HG02885 (cell line): ENCODE results near the gene ACAD9.
"Not testable (repeated sequence)": the region's sequence is repeated elsewhere in the genome, so short reads cannot be mapped to it uniquely, and the experiment has no call there.

ENCODE experiments used
- ATAC-seq: cut with Tn5 transposase; IDR thresholded peaks from one replicate; pipeline ENCODE4 v1.9.1; 2021; ENCODE audit warnings: mild to moderate bottlenecking; ENCODE audit not compliant: unreplicated experiment, poor library complexity

ACAD9 gene

GRCh38 chr3:128879125-128879969 lies at the start of gene ACAD9:
Gene ACAD9, plus strand, starts transcription at chr3:128879620. Its CDS starts 72 bp downstream, at chr3:128879692.
- peak; percentile 92 for ATAC-seq

GRCh38 chr3:128829925-128830625 lies 49.3 kb upstream of the ACAD9 start:
- not testable (repeated sequence) for ATAC-seq

- ATAC-seq, result not testable (repeated sequence)
These were observed 48.7 kb upstream of the ACAD9 start for GRCh38 chr3:128830762-128831161.

- ATAC-seq, result not testable (repeated sequence)
These were observed 46.4 kb upstream of the ACAD9 start for GRCh38 chr3:128832979-128833378.

- ATAC-seq, result no peak
These were observed 44.3 kb upstream of the ACAD9 start for GRCh38 chr3:128835096-128835495.

GRCh38 chr3:128841926-128842920 lies 37.2 kb upstream of the ACAD9 start:
- ATAC-seq, result no peak

- ATAC-seq, result no peak
These were observed 34.9 kb upstream of the ACAD9 start for GRCh38 chr3:128844502-128844901.

GRCh38 chr3:128845119-128845777 lies 34.2 kb upstream of the ACAD9 start:
- no peak for ATAC-seq

GRCh38 chr3:128845778-128846485 lies 33.5 kb upstream of the ACAD9 start:
- ATAC-seq, result peak; percentile 87

GRCh38 chr3:128846486-128846891 lies 32.9 kb upstream of the ACAD9 start:
- ATAC-seq, result no peak

GRCh38 chr3:128847666-128848370 lies 31.6 kb upstream of the ACAD9 start:
- no peak for ATAC-seq

GRCh38 chr3:128848936-128849335 lies 30.5 kb upstream of the ACAD9 start:
- ATAC-seq, result no peak

GRCh38 chr3:128849911-128850455 lies 29.4 kb upstream of the ACAD9 start:
- no peak for ATAC-seq

GRCh38 chr3:128850544-128850943 lies 28.9 kb upstream of the ACAD9 start:
- no peak for ATAC-seq

- no peak for ATAC-seq
These were observed 27.8 kb upstream of the ACAD9 start for GRCh38 chr3:128851601-128852000.

GRCh38 chr3:128853826-128854225 lies 25.6 kb upstream of the ACAD9 start:
- ATAC-seq, result no peak

GRCh38 chr3:128854475-128854874 lies 24.9 kb upstream of the ACAD9 start:
- ATAC-seq, result no peak

GRCh38 chr3:128855569-128855968 lies 23.9 kb upstream of the ACAD9 start:
- ATAC-seq, result no peak
